KMS-11 (cell line): ENCODE results near the gene PLAAT1.

ENCODE experiments used
- H2AFZ ChIP-seq: fragments of 200-600 bp; sonication (generic); 2 replicates; pipeline ENCODE4 v1.6.1; 2016; ENCODE audit warnings: antibody characterized with exemption, mixed run types, low read depth
- H3K27ac ChIP-seq: fragments of 200-600 bp; sonication (generic); 2 replicates; pipeline ENCODE4 v1.6.1; 2016; ENCODE audit warnings: mild to moderate bottlenecking, mixed run types
- H3K27me3 ChIP-seq: fragments of 200-600 bp; sonication (generic); 2 replicates; pipeline ENCODE4 v1.6.1; 2017; ENCODE audit warnings: mild to moderate bottlenecking, low read depth, mixed run types, moderate library complexity; ENCODE audit not compliant: insufficient read depth
- H3K36me3 ChIP-seq: fragments of 200-600 bp; sonication (generic); 2 replicates; pipeline ENCODE4 v1.6.1; 2017; ENCODE audit warnings: mild to moderate bottlenecking, mixed run types; ENCODE audit not compliant: insufficient read depth
- H3K4me1 ChIP-seq: fragments of 200-600 bp; sonication (generic); 2 replicates; pipeline ENCODE4 v1.6.1; 2016; ENCODE audit warnings: mild to moderate bottlenecking, low read depth, mixed run types; ENCODE audit not compliant: poor library complexity, severe bottlenecking
- H3K4me2 ChIP-seq: fragments of 200-600 bp; sonication (generic); 2 replicates; pipeline ENCODE4 v1.7.0; 2016; ENCODE audit warnings: mild to moderate bottlenecking, mixed run types
- H3K4me3 ChIP-seq: fragments of 200-600 bp; sonication (generic); IDR thresholded peaks from 2 replicates; pipeline ENCODE4 v1.6.1; 2017; ENCODE audit warnings: low read depth, low read length, mixed read lengths; ENCODE audit not compliant: insufficient read depth
- H3K79me2 ChIP-seq: fragments of 200-600 bp; sonication (generic); 2 replicates; pipeline ENCODE4 v1.6.1; 2016; ENCODE audit warnings: low read depth, mixed run types; ENCODE audit not compliant: insufficient read depth
- H3K9ac ChIP-seq: fragments of 200-600 bp; sonication (generic); 2 replicates; pipeline ENCODE4 v1.6.1; 2016; ENCODE audit warnings: mild to moderate bottlenecking, mixed run types
- H4K20me1 ChIP-seq: fragments of 200-600 bp; sonication (generic); 2 replicates; pipeline ENCODE4 v1.6.1; 2016; ENCODE audit warnings: mild to moderate bottlenecking, mixed run types; ENCODE audit not compliant: insufficient read depth
- CTCF ChIP-seq: fragments of 200-600 bp; sonication (generic); conservative IDR thresholded peaks from 2 replicates; pipeline ENCODE4 v1.6.1; 2017; ENCODE audit warnings: low read depth, mild to moderate bottlenecking, antibody characterized with exemption, low read length, moderate library complexity, mixed read lengths

PLAAT1 gene

DNA sequence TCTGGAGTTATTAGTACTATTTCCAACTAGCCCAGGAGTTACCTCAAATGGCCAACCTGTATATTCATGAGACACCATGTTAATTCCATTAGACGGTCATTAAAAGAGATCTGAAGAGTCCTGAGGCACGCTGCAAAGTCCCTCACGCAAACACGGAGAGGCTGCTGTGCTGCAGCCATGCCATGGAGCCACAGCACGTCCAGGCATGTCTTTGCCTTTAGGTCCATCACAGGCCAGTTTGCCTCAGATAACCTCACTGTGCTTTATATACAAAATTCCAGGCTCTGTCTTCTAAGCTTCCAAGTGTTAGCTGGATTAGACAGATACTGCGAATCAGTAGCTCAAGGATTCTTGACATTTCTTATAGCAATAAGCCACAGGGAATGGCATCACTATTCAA, 9.8 kb upstream of the PLAAT1 start:
- Histone ChIP-seq H3K27ac (no peak overlapping the region), H3K79me2 (no peaks in the 10 kb centered on the region), H4K20me1 (no peaks in the 10 kb centered on the region), H3K4me2 (no peak overlapping the region), H3K4me1 (no peaks in the 10 kb centered on the region), H3K36me3 (no peaks in the 10 kb centered on the region), H3K27me3 (no peaks in the 10 kb centered on the region), H3K9ac (no peak overlapping the region), H2AFZ (no peak overlapping the region), H3K4me3 (no peak overlapping the region)
- no peak for TF ChIP-seq CTCF

DNA sequence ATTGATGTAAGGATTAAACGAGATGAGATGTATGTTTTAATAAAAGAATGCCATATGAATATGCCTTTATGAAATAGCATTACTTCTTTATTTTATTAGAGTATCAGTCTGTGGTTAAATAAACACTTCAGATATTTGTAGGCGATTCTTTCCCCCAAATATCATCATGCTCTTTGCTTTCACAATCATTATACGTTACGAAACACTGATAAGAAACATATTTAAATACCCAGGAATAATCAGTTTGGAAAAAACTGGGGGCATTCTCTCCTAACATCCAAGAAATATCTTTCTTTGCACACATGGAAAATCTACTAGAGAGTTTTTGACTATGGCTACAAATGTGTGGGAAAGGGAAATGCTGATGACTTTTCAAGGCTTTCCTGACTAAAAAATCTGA, 4.4 kb upstream of the PLAAT1 start:
- no peak overlapping the region for H3K27ac ChIP-seq
- H3K36me3 ChIP-seq = no peaks in the 10 kb centered on the region
- H3K4me3 ChIP-seq = no peak overlapping the region
- no peak overlapping the region for H3K4me2 ChIP-seq
- H2AFZ ChIP-seq = no peak overlapping the region
- H3K79me2 ChIP-seq = no peaks in the 10 kb centered on the region
- no peaks in the 10 kb centered on the region for H4K20me1 ChIP-seq
- no peak overlapping the region for H3K9ac ChIP-seq
- H3K4me1 ChIP-seq = no peaks in the 10 kb centered on the region
- no peak for TF ChIP-seq CTCF
- no peaks in the 10 kb centered on the region for H3K27me3 ChIP-seq

GRCh38 chr3:193237030-193237429, 4.0 kb upstream of the PLAAT1 start:
- Histone ChIP-seq H3K4me1 (no peaks in the 10 kb centered on the region), H3K27me3 (no peaks in the 10 kb centered on the region), H3K4me3 (no peak overlapping the region), H3K9ac (no peak overlapping the region), H3K79me2 (no peaks in the 10 kb centered on the region), H4K20me1 (no peaks in the 10 kb centered on the region), H3K36me3 (no peaks in the 10 kb centered on the region), H3K4me2 (no peak overlapping the region), H2AFZ (no peak overlapping the region), H3K27ac (no peak overlapping the region)
- TF ChIP-seq CTCF = no peak

GRCh38 chr3:193240436-193240849, 579 bp upstream of the PLAAT1 start:
- H3K9ac ChIP-seq = peak overlapping the region; percentile 70; the same call in 1 of the 2 replicates
- no peaks in the 10 kb centered on the region for H4K20me1 ChIP-seq
- peak overlapping the region; percentile 37; the same call in 1 of the 2 replicates for H3K27ac ChIP-seq
- no peaks in the 10 kb centered on the region for H3K27me3 ChIP-seq
- TF ChIP-seq CTCF = no peak
- peak overlapping the region; percentile 89 for H2AFZ ChIP-seq
- no peaks in the 10 kb centered on the region for H3K36me3 ChIP-seq
- H3K4me2 ChIP-seq = peak overlapping the region; percentile 34; the same call in 1 of the 2 replicates
- H3K79me2 ChIP-seq = no peaks in the 10 kb centered on the region
- H3K4me3 ChIP-seq = peak overlapping the region; percentile 40
- H3K4me1 ChIP-seq = no peaks in the 10 kb centered on the region
